ENCODE measurements around the gene SHISA6.

Gene SHISA6

GRCh38 chr17:11458279-11458678, 217.3 kb downstream of the SHISA6 start:
- no peak for DNase-seq (ENCODE audit: low read depth)

DNA sequence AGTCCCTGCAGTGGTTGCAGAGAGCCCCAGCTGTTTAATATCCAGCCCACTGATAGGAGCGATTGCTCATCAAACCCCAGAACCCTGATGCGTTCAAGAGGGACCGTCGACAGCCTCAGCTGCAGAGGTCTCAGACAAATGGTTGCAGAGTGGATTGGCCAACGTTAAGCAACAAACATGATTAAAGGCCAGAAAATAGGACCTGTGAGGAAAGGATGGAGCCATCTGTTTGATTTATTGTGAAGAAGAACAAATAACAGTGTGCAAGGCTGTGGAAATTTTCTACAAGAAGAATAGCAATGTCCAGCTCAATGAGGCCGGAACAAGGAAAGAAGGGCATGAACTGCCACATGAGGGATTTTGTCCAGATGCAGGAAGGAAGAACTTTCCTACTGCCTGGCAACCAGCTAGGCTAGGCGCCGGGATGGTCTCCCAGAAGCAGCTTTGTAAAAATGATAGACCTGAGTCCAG, 218.9 kb downstream of the SHISA6 start:
- no peak for DNase-seq (ENCODE audit: low read depth)

DNA sequence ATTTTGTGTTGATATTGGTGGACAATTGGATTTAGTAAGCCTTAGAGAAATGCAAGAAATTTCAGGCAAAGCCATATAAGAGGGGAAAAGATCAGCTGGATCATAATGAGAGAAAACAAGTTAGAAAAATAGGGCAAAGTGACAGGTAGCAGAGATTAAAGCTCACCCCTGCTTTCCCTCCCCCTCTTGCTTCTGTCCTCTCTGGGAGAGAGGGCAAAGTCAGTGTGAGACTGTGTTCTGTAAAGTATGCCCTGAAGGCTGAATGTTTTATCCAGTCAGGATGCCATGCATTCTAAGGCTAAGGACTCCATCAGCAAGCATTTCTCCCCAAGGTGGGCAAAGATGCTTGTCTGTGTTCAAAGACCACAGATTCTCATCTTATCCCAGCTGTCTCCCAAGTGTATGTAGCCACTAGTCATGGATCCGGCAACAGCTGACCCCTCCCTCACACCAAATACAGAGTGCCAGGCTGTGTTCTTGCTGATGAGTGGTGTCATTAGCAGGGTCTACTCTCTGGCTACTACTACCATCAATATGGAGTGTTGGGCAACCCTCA, 221.1 kb downstream of the SHISA6 start:
- no peak for DNase-seq (ENCODE audit: low read depth)

DNA sequence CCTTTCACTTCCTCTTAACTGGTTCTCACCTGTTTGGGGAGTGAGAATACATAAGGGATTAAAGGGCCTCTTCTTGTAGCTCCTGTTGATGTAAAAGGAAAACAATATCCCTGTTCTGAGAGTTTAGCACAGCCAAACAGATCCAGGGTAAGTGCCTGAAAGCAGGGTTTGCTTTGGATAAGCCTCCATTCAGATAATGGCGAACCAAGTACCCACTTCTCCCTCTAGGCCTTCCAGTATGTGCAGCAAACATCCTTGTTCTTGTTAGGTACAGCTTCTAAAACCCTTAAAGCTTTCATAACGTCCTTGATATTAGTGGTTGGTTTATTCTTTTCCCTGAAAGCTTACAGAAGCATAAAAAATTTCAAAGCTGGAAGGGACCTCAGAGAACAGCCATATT, 226.6 kb downstream of the SHISA6 start:
- no peak for DNase-seq (ENCODE audit: low read depth)

- no peak for DNase-seq (ENCODE audit: low read depth)
These were observed 244.5 kb downstream of the SHISA6 start for GRCh38 chr17:11485336-11486100.

- DNase-seq (ENCODE audit: low read depth), result no peak
These were observed 245.3 kb downstream of the SHISA6 start for GRCh38 chr17:11486101-11486867.

DNA sequence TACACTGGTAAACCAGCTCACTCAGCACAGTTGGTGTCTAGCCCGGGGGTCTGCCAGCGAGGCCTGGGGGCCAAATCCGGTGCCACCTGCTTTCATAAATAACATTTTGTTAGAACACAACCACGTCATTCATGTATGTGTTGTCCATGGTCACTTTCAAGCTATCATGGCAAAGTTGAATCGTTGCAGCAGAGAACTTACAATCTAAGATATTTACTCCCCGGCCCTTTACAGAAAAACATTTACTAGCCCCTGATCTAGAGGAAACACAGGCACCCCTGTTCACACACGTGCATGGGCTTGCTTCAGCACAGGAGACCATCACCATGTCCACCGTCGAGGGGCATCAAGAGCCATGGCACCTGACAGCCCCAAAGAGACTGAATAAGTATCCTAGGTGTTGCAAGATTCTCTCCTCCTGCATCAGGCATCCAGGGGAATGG, 245.9 kb downstream of the SHISA6 start:
- no peak for DNase-seq (ENCODE audit: low read depth)

GRCh38 chr17:11487469-11487868, 246.5 kb downstream of the SHISA6 start:
- no peak for DNase-seq (ENCODE audit: low read depth)

- no peak for DNase-seq (ENCODE audit: low read depth)
These were observed 247.4 kb downstream of the SHISA6 start for GRCh38 chr17:11488407-11488806.

- no peak for DNase-seq (ENCODE audit: low read depth)
These were observed 249.2 kb downstream of the SHISA6 start for GRCh38 chr17:11490171-11490755.

GRCh38 chr17:11492511-11492910, 251.5 kb downstream of the SHISA6 start:
- no peak for DNase-seq (ENCODE audit: low read depth)

DNA sequence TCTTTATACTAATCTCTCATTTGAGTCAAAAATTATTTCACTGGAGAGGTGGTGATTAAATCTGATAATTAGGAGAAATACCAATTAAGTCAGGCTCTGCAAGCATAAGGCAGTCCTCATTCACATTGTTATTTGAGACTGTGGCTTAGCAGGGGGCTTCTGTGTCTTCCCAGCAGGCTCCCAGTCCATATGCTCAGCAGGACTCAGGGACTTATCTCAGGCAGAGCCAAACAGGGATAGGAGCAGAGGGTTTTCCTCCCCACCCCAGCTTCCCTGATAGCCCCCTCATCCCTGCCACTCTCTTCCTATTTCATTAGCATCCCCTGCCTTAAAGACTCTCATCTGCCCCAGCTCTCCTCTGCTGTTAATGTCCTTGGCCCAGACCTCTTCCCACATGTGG, 252.9 kb downstream of the SHISA6 start:
- DNase-seq (ENCODE audit: low read depth), result no peak

GRCh38 chr17:11495613-11496012, 254.6 kb downstream of the SHISA6 start:
- DNase-seq (ENCODE audit: low read depth), result no peak

GRCh38 chr17:11499881-11500280, 258.9 kb downstream of the SHISA6 start:
- no peak for DNase-seq (ENCODE audit: low read depth)

DNA sequence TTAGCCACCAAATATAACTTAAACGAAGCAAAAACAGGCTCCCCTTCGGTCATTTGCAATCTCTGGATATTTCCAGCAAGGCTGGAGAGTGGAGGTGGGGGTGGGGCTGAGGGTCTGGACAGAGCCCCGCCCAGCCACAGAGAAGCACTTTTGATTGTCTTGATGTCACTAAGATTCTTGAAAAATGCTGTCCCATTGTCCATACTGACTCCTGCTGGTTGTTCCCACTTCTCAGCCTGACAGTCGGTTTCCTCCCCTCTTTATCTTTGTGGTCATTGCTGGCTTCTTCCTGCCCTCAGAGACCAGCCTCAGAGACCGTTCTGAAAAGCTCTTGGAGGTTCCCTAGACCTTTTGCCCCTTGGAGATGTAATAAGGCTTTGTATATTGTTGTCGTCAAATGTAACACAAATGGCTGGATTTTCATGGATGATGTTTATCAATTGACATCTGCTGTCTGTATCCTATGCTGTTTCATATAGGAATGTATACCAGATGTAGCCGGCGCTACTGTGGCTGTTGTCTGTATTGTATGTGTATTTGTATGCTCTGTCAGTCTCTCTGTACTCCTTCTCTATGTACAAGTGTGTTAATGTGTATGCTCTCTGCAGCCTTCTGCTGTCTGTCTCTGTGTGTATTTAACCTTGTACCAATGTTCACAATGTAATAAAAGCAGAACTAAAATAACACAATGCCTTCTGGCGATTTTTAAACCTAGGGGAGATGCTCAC, 262.5 kb downstream of the SHISA6 start:
- DNase-seq (ENCODE audit: low read depth), result no peak

DNA sequence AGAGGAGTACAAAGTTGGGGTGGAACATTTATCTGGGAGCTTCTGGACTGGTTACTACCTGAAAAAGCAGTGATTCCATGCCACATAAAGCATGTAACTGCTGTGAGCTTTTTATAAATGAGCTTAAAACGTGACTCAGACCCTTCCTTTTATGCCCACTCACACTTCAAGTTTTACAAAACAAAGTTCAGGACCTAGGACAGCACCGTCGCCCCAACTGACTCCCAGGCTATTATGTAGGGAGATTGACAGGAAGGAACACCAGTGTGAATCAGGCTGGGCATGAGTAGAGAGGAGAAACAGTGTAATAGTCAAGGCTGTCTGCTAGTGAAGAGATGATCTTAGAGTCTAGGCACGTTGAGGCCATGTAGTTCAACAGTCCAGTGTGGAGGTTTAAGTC, 265.6 kb downstream of the SHISA6 start:
- no peak for DNase-seq (ENCODE audit: low read depth)

DNA sequence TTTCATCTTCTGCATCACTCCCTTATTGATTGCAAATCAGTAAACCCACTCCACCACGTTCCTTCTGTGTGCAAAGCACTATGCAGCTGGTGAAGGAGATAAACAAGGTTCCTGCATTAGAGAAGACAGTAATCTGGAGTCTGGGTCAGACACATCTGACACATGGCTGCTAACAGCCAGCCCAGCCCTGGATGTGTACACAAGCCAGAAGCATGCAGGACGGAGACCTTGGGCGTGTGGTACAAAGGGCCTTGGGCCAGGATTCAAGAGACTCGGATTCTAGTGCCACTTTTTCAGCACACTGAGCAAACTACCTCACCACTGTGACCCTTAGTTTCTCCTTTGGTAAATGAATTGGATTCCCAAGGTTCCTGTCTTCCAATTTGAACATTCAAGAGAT, 270.7 kb downstream of the SHISA6 start:
- no peak for DNase-seq (ENCODE audit: low read depth)

GRCh38 chr17:11514565-11514964, 273.6 kb downstream of the SHISA6 start:
- no peak for DNase-seq (ENCODE audit: low read depth)

- DNase-seq (ENCODE audit: low read depth), result no peak
These were observed 274.1 kb downstream of the SHISA6 start for GRCh38 chr17:11514981-11515680.

DNA sequence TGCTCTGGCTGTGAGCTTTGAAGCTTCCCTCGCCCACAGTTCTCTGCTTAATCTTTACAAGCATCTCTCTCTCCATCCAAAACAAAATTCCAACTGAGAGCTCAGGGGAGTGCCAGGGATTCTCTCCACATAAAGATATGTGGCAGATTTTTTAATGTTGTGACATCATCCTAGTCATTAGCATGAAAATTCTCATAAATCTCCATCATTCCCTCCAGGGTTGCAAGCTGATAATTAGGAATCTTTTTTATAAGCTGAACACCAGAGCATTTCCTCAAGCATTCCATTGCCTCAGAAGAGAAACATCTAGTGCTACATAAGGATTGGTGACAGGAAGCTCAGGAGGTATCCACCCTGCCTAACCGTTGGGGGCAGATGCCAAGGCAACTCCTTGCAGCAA, 274.9 kb downstream of the SHISA6 start:
- DNase-seq (ENCODE audit: low read depth), result no peak

DNA sequence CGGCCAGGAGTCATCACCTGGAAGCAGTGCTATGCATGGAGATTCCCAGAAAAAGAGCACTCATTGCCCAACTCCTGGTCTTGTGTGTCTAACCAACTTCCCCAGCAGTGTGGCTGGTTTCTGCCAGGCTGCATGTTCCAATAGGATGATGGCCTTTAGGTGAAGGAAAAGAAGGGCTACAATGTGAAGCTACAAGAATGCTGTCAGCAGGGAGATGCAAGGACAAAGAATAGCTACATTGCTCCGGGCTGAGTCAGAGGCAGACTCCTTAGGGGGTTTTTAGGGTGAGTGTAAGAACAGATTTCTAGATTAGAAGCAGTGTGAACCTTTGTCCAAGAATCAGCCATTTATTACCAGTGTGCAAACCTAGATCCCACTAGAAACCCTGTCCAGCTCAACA, 294.2 kb downstream of the SHISA6 start:
- DNase-seq (ENCODE audit: low read depth), result no peak

All from activated T-helper 1 cell treated with Interleukin-2 at 50 U/mL for 16 hours (primary cell).